Measurements from ENCODE around the gene NDST4.

DNA sequence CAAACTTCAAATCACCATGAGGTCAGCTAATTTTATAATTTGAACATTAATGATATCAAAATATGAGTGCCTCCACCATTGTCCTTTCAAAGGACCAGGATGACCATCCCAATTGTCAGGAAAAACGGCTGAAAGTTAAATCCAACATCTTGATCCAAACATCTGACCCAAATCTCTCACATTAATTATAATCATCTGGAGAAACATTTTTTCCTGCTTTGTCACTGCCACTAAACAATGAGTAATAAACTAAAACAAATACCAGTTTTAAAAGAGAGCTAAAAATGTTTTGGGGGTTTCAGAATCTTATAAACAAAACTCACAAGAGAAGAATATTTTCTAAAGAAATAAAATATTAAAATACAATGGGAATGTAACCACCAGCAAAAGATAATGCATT, 45.7 kb upstream of the NDST4 start:
- TF ChIP-seq CHD1 (IDR thresholded peaks at IDR 0.05; ENCODE audit: low read depth, low read length) (no peak), SMC3 (IDR thresholded peaks at IDR 0.05; ENCODE audit: low read depth, low read length) (no peak), BHLHE40 (IDR thresholded peaks at IDR 0.05; ENCODE audit: low read depth, low read length) (no peak), MXI1 (IDR thresholded peaks at IDR 0.05; ENCODE audit: borderline replicate concordance, low read depth, low read length) (no peak), POLR2A (IDR thresholded peaks at IDR 0.05; ENCODE audit: low read depth, low read length) (no peak), MAFK (IDR thresholded peaks at IDR 0.05; ENCODE audit: low read depth, low read length) (no peak), MAZ (IDR thresholded peaks at IDR 0.05; ENCODE audit: borderline replicate concordance, low read depth, low read length) (no peak), RFX5 (IDR thresholded peaks at IDR 0.05; ENCODE audit: low read depth, low read length) (no peak), RAD21 (IDR thresholded peaks at IDR 0.05; ENCODE audit: low read length) (no peak), CEBPB (IDR thresholded peaks at IDR 0.05; ENCODE audit: low read depth, low read length) (no peak), FOS (IDR thresholded peaks at IDR 0.05; ENCODE audit: low read depth, low read length) (no peak)
- TF ChIP-seq, protein P1, sequence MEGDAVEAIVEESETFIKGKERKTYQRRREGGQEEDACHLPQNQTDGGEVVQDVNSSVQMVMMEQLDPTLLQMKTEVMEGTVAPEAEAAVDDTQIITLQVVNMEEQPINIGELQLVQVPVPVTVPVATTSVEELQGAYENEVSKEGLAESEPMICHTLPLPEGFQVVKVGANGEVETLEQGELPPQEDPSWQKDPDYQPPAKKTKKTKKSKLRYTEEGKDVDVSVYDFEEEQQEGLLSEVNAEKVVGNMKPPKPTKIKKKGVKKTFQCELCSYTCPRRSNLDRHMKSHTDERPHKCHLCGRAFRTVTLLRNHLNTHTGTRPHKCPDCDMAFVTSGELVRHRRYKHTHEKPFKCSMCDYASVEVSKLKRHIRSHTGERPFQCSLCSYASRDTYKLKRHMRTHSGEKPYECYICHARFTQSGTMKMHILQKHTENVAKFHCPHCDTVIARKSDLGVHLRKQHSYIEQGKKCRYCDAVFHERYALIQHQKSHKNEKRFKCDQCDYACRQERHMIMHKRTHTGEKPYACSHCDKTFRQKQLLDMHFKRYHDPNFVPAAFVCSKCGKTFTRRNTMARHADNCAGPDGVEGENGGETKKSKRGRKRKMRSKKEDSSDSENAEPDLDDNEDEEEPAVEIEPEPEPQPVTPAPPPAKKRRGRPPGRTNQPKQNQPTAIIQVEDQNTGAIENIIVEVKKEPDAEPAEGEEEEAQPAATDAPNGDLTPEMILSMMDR (conservative IDR thresholded peaks at IDR 0.05; ENCODE audit: low read depth, low read length), result no peak
- TF ChIP-seq, protein P2, sequence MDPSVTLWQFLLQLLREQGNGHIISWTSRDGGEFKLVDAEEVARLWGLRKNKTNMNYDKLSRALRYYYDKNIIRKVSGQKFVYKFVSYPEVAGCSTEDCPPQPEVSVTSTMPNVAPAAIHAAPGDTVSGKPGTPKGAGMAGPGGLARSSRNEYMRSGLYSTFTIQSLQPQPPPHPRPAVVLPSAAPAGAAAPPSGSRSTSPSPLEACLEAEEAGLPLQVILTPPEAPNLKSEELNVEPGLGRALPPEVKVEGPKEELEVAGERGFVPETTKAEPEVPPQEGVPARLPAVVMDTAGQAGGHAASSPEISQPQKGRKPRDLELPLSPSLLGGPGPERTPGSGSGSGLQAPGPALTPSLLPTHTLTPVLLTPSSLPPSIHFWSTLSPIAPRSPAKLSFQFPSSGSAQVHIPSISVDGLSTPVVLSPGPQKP (IDR thresholded peaks at IDR 0.05; ENCODE audit: borderline replicate concordance, low read depth, low read length), result no peak
- TF ChIP-seq, protein P3, sequence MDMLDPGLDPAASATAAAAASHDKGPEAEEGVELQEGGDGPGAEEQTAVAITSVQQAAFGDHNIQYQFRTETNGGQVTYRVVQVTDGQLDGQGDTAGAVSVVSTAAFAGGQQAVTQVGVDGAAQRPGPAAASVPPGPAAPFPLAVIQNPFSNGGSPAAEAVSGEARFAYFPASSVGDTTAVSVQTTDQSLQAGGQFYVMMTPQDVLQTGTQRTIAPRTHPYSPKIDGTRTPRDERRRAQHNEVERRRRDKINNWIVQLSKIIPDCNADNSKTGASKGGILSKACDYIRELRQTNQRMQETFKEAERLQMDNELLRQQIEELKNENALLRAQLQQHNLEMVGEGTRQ (IDR thresholded peaks at IDR 0.05; ENCODE audit: low read depth, low read length), result no peak
